Right lobe of liver (tissue), 4 donors: Measurements from ENCODE around the gene WWP2.

Experiments
- CTCF ChIP-seq, 4 donors: fragments of 200-600 bp in 3 of 4; fragments of 450-650 bp in 1 of 4; IDR thresholded peaks; one replicate each; pipeline versions ENCODE4 v1.5.1 to v1.8.0; 2016 to 2022; ENCODE audit warnings: antibody characterized with exemption in 4 of 4, mild to moderate bottlenecking in 2 of 4
- POLR2A ChIP-seq: fragments of 450-650 bp; IDR thresholded peaks from one replicate; pipeline ENCODE4 v1.6.1; 2017; ENCODE audit warnings: antibody characterized with exemption, mild to moderate bottlenecking
- donor health status: DM: no; HTN: no; CAD: no.
- donor health status: DM: no; HTN: no; CAD: no.
- donor health status: DM: no; HTN: yes; CAD: no.

- no peak for TF ChIP-seq CTCF (IDR thresholded peaks at IDR 0.05)
- TF ChIP-seq POLR2A, result no peak
Observed at GRCh38 chr16:69939821-69940585, 177.9 kb downstream of the WWP2 start.
